VCaP (cell line): ENCODE measurements around the gene SMAD9.

Experiments used
- H3K27ac ChIP-seq: fragments of 450-650 bp; 2 replicates; pipeline ENCODE4 v1.5.1; 2017
- TF ChIP-seq, protein P1 (sequence below): fragments of 450-650 bp; conservative IDR thresholded peaks from 2 replicates; pipeline ENCODE4 v1.5.1; 2017; ENCODE audit warnings: mild to moderate bottlenecking, moderate library complexity

The SMAD9 gene

DNA sequence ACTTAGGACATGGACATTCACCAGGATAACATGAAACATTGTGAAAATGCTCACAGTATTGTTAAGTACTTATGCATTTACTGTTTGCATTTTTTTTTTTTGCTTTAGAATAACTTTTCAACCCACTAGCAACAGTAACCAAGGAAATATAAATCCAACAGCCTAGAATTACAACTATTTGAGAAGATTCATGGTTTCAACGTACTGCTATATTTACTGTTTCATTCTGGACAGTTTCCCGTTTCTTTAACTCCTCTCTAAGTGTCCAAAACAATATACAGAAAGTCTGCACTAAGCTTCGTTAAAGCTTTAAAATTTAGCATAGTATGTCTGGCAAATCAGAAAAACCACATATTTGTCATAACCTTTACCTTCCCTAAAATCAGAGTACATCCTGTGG lies 2.7 kb downstream of the SMAD9 start:
- TF ChIP-seq, protein P1, sequence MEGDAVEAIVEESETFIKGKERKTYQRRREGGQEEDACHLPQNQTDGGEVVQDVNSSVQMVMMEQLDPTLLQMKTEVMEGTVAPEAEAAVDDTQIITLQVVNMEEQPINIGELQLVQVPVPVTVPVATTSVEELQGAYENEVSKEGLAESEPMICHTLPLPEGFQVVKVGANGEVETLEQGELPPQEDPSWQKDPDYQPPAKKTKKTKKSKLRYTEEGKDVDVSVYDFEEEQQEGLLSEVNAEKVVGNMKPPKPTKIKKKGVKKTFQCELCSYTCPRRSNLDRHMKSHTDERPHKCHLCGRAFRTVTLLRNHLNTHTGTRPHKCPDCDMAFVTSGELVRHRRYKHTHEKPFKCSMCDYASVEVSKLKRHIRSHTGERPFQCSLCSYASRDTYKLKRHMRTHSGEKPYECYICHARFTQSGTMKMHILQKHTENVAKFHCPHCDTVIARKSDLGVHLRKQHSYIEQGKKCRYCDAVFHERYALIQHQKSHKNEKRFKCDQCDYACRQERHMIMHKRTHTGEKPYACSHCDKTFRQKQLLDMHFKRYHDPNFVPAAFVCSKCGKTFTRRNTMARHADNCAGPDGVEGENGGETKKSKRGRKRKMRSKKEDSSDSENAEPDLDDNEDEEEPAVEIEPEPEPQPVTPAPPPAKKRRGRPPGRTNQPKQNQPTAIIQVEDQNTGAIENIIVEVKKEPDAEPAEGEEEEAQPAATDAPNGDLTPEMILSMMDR = no peak
- H3K27ac ChIP-seq = peak overlapping the region; percentile 87

DNA sequence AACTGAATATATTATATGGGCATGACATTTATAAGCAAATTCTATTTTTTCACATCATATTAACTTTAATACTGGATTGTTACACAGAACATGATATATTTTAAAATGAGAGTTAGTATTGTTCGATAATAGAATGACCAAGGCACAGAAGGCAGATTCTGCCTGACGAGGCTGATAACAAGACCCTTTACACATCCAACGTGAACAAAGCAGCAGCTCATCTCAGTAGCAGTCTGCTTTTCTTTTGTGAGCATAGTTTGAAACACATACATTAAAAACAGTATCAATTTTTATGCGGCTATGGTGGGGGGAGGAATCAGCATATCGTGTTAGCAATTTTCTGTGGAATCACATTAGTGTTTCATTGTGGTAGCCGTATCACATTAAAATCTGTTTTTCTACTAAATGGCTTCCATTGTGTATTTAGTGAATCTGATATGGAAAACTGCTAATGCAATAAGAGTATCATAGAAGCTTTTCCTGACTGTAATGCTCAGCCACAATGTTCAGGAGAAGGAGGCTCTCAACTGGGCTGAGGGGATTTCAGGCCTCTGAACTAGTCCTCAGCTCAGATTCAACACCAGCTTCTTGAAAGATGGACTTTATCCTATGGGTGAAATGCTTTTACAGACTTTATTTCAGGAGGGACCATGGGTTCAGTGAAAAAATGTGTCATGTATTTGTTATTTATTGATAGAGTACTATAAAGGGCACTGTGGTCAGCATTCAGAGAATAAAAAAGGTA lies 4.0 kb downstream of the SMAD9 start:
- peak overlapping the region; percentile 87 for H3K27ac ChIP-seq
- TF ChIP-seq, protein P1 = no peak

DNA sequence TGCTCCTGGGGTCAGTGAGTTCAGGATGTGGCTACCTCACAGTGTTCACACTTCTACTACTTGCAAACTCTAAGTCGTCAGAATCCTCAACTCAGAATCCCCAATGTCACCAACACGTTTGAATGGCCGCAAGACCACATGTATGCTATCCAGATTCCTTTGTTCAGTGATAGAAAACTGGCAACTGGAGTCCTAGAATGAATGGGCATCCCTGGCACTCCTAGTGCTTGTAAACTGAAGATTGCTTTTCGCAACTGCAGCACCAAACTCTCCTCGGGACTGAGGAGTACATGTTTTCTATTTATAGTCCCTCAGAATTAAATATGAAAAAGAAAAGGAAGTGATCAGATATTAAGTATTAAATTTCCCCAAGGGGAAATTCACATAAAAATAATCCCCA lies 4.9 kb downstream of the SMAD9 start:
- peak overlapping the region; percentile 87; the same call in 1 of the 2 replicates for H3K27ac ChIP-seq
- TF ChIP-seq, protein P1 = no peak

DNA sequence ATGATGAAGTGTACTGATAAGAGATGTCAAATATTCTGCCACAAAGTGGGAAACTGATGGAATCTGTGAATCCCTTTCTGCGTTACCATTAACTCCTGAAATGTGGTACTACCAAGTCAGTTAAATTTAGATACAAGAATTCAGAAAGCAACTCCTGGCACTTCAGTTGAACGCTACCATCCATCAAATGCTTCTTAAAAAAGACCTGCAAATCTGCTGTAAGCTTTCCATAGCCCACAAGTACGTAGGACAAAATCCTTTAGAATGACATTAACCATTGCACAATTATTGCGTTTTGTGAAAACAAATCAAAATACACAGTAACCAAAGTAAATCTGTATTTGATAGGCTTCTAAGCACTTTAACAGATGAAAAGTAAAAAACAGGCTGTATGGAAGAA lies 5.4 kb downstream of the SMAD9 start:
- H3K27ac ChIP-seq = peak overlapping the region; percentile 87; the same call in 1 of the 2 replicates
- TF ChIP-seq, protein P1 = no peak

DNA sequence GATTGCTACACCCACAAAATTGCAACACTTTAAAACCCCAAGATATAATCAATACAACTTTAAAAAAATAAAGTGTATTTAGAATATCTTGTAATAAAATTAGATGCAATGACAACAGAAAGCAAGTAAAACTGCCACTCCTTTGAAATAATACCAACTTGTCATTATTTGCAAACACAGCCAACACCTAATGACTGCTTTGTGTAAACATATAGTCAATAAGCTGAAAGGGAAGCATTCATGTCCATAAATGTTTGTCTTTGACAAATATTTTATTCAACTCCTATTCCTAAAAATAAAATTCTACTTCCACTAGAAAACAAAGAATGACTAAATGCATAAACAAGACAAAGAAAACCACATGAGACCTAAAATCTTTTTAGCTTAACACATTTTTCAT lies 6.6 kb downstream of the SMAD9 start:
- H3K27ac ChIP-seq = peak overlapping the region; percentile 39
- TF ChIP-seq, protein P1 = no peak

DNA sequence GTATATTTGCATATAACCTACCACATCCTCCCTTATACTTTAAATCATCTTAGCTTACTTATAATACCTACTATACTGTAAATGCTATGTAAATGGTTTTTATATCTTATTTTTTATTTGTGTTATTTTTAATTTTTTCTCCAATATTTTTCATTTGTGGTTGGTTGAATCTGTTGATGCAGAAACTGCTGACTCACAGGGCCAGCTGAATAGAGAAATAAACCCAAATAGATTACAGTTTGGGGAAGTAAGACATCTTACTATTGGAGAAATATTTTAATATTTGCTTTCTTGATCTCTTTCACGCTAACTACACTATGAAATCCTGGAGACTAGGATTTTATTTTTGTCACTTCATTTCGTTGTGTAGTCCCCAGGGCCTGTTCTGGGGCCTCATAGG lies 7.1 kb downstream of the SMAD9 start:
- TF ChIP-seq, protein P1 = no peak
- peak overlapping the region; percentile 39 for H3K27ac ChIP-seq

DNA sequence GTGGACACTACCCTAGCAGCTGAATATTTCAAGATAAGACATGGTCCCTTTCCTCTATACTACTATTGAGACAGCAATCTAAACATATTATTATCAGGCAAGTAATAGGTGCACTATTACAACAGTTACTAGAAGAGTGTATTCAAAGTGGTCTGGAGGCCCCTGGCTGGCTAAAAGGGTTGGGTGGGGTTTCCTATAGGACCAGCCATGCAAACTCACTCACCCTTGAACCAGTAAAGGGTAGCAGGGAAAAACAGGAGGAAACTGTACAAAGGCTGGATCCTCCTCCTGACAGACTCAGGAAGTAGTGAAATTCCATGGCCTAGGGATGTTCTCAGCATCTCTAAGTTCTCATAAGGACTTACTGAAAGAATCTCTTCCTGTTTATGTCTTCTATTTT lies 7.7 kb downstream of the SMAD9 start:
- H3K27ac ChIP-seq = peak overlapping the region; percentile 39
- TF ChIP-seq, protein P1 = no peak
